HEK293 (cell line): ENCODE data around the gene LLGL2.

Source experiments
- CTCF ChIA-PET: fragments of 350-600 bp; formaldehyde crosslinking; extraction: SDS; loops from one replicate; lab custom pipeline; 2021; ENCODE audit warnings: antibody characterized with exemption; lab: Yijun Ruan, JAX
- POLR2A ChIA-PET: fragments of 300-600 bp; formaldehyde crosslinking; extraction: SDS; loops from one replicate; lab custom pipeline; 2020; ENCODE audit warnings: antibody characterized with exemption, inconsistent platforms; lab: Yijun Ruan, JAX
- H3K27ac ChIP-seq: fragments of 200-500 bp; sonication (Bioruptor generic); 2 replicates; pipeline ENCODE4 v1.5.1; 2014; ENCODE audit warnings: low read depth, low read length, control low read depth, inconsistent platforms; ENCODE audit errors: extremely low read depth
- H3K36me3 ChIP-seq, 2 experiments: fragments of 200-500 bp in 1 of 2; sonication (Bioruptor generic) in 1 of 2; 1 replicate in 1 of 2; 2 replicates in 1 of 2; pipeline ENCODE4 v1.5.1; 2014 to 2017; ENCODE audit warnings: inconsistent platforms in 2 of 2, low read length in 2 of 2; ENCODE audit not compliant: control insufficient read depth in 2 of 2, insufficient read depth in 1 of 2
- H3K4me1 ChIP-seq: fragments of 200-500 bp; sonication (Bioruptor generic); 2 replicates; pipeline ENCODE4 v1.5.1; 2014; ENCODE audit warnings: mild to moderate bottlenecking, low read length, inconsistent platforms; ENCODE audit not compliant: control insufficient read depth, insufficient read depth
- H3K4me3 ChIP-seq: 2 replicates; pipeline ENCODE4 v1.5.1; 2011; ENCODE audit warnings: low read depth, mild to moderate bottlenecking, control low read depth, low read length, moderate library complexity
- H3K9me3 ChIP-seq: fragments of 200-500 bp; sonication (Bioruptor generic); 2 replicates; pipeline ENCODE4 v1.5.1; 2014; ENCODE audit warnings: low read depth, low read length, inconsistent platforms; ENCODE audit not compliant: control insufficient read depth, insufficient read depth
- GFI1B ChIP-seq: fragments of 450-650 bp; formaldehyde crosslinking; IDR thresholded peaks from 2 replicates; pipeline ENCODE4 v1.5.1; 2016; ENCODE audit warnings: missing biosample characterization, missing genetic modification characterization
- KLF1 ChIP-seq: fragments of 450-650 bp; formaldehyde crosslinking; IDR thresholded peaks from 2 replicates; pipeline ENCODE4 v1.5.1; 2016; ENCODE audit warnings: missing biosample characterization, missing genetic modification characterization
- KLF8 ChIP-seq: fragments of 450-650 bp; formaldehyde crosslinking; IDR thresholded peaks from 2 replicates; pipeline ENCODE4 v1.5.1; 2016; ENCODE audit warnings: missing biosample characterization, missing genetic modification characterization
- OVOL3 ChIP-seq: fragments of 450-650 bp; formaldehyde crosslinking; IDR thresholded peaks from 2 replicates; pipeline ENCODE4 v1.5.1; 2016; ENCODE audit warnings: missing biosample characterization, missing genetic modification characterization
- PRDM1 ChIP-seq: fragments of 450-650 bp; formaldehyde crosslinking; IDR thresholded peaks from 2 replicates; pipeline ENCODE4; 2016; ENCODE audit warnings: missing biosample characterization, missing genetic modification characterization
- SCRT2 ChIP-seq: fragments of 450-650 bp; formaldehyde crosslinking; IDR thresholded peaks from 2 replicates; pipeline ENCODE4 v1.5.1; 2016; ENCODE audit warnings: missing biosample characterization, missing genetic modification characterization
- ZBTB48 ChIP-seq: fragments of 450-650 bp; formaldehyde crosslinking; IDR thresholded peaks from 2 replicates; pipeline ENCODE4 v1.5.1; 2016; ENCODE audit warnings: missing biosample characterization, missing genetic modification characterization
- ZNF140 ChIP-seq: fragments of 450-650 bp; formaldehyde crosslinking; IDR thresholded peaks from 2 replicates; pipeline ENCODE4 v1.5.1; 2016; ENCODE audit warnings: missing biosample characterization, missing genetic modification characterization
- ZNF146 ChIP-seq: fragments of 450-650 bp; formaldehyde crosslinking; IDR thresholded peaks from 2 replicates; pipeline ENCODE4 v1.5.1; 2016; ENCODE audit warnings: missing biosample characterization, missing genetic modification characterization
- ZNF184 ChIP-seq: fragments of 450-650 bp; IDR thresholded peaks from 2 replicates; pipeline ENCODE4 v1.5.1; 2018; ENCODE audit warnings: missing biosample characterization, mild to moderate bottlenecking, missing genetic modification characterization
- ZNF24 ChIP-seq: fragments of 450-650 bp; formaldehyde crosslinking; IDR thresholded peaks from 2 replicates; pipeline ENCODE4 v1.5.1; 2016; ENCODE audit warnings: missing biosample characterization, missing genetic modification characterization
- ZNF266 ChIP-seq: fragments of 450-650 bp; formaldehyde crosslinking; IDR thresholded peaks from 2 replicates; pipeline ENCODE4 v1.5.1; 2016; ENCODE audit warnings: missing biosample characterization, missing genetic modification characterization, low read depth
- ZNF341 ChIP-seq: fragments of 450-650 bp; formaldehyde crosslinking; IDR thresholded peaks from 2 replicates; pipeline ENCODE4; 2016; ENCODE audit warnings: low read depth, missing biosample characterization, missing genetic modification characterization
- ZNF350 ChIP-seq: fragments of 450-650 bp; formaldehyde crosslinking; IDR thresholded peaks from 2 replicates; pipeline ENCODE4 v1.5.0; 2017; ENCODE audit warnings: missing biosample characterization, mild to moderate bottlenecking, missing genetic modification characterization
- ZNF549 ChIP-seq: fragments of 450-650 bp; IDR thresholded peaks from 2 replicates; pipeline ENCODE4 v1.5.1; 2018; ENCODE audit warnings: missing biosample characterization, missing genetic modification characterization, mild to moderate bottlenecking, inconsistent platforms, moderate library complexity
- ZNF629 ChIP-seq: fragments of 450-650 bp; formaldehyde crosslinking; IDR thresholded peaks from 2 replicates; pipeline ENCODE4 v1.5.1; 2017; ENCODE audit warnings: missing biosample characterization, missing genetic modification characterization
- ZNF670 ChIP-seq: fragments of 450-650 bp; formaldehyde crosslinking; IDR thresholded peaks from 2 replicates; pipeline ENCODE4 v1.5.1; 2016; ENCODE audit warnings: missing biosample characterization, missing genetic modification characterization, low read depth
- ZNF707 ChIP-seq: fragments of 450-650 bp; formaldehyde crosslinking; IDR thresholded peaks from 2 replicates; pipeline ENCODE4 v1.5.1; 2016; ENCODE audit warnings: missing biosample characterization, missing genetic modification characterization
- ZNF791 ChIP-seq: fragments of 450-650 bp; formaldehyde crosslinking; IDR thresholded peaks from 2 replicates; pipeline ENCODE4 v1.5.1; 2016; ENCODE audit warnings: missing biosample characterization, missing genetic modification characterization
- TF ChIP-seq, protein P1 (sequence below): fragments of 450-650 bp; formaldehyde crosslinking; IDR thresholded peaks from 2 replicates; pipeline ENCODE4 v1.5.1; 2017; ENCODE audit warnings: missing biosample characterization, missing genetic modification characterization
- TF ChIP-seq, protein P2 (sequence below): fragments of 450-650 bp; formaldehyde crosslinking; IDR thresholded peaks from 2 replicates; pipeline ENCODE4 v1.5.1; 2016; ENCODE audit warnings: missing biosample characterization, missing genetic modification characterization, low read depth
- TF ChIP-seq, protein P3 (sequence below): fragments of 450-650 bp; formaldehyde crosslinking; IDR thresholded peaks from 2 replicates; pipeline ENCODE4 v1.5.1; 2016; ENCODE audit warnings: missing biosample characterization, missing genetic modification characterization

Gene LLGL2

DNA sequence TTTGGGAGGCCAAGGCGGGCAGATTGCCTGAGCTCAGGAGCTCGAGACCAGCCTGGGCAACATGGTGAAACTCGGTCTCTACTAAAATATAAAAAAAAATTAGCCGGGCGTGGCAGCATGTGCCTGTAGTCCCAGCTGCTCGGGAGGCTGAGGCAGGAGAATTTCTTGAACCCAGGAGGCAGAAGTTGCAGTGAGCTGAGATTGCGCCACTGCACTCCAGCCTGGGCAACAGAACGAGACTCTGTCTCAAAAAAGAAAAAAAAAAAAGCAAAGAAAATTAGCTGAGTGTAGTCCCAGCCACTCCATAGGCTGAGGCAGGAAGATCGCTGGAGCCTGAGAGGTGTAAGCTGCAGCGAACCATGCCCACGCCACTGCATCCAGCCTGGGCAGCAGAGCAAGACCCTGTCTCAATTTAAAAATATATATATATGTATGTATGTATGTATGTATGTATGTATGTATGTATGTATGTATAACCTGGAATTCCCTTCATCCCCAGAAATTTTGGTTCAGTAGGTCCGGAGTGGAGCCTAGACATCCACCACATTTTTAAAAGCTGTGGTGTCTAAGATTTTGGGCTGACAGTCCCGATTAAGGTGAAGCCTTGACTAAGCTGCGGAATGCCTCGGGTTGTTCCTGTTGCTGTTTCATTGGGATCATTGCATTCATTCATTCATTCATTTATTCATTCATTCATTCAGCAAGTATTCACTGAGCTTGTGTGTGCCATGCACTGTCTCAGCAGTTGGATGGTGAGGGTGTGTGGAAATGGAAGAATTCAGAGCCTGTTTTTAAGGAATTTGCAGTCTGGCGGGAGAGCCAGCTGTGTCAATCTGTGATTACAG, 43.2 kb upstream of the LLGL2 start:
- CTCF ChIA-PET, result interaction anchor here (0.6 to 1.5 kb wide), 7 partner anchors 17 to 265 kb away, joined by 3 to 5 read pairs (median 4); no protein-coding TSS in a partner anchor
- Histone ChIP-seq H3K9me3 (no peaks in the 10 kb centered on the region), H3K27ac (no peak overlapping the region), H3K4me1 (peaks cover 2% of the 10 kb centered on the region; the same call in 1 of the 2 replicates), H3K4me3 (no peak overlapping the region), H3K36me3 (peaks cover 0 to 8% of the 10 kb centered on the region in 2 experiments; a peak in 2 of 3 replicates)
- TF ChIP-seq, protein P1, sequence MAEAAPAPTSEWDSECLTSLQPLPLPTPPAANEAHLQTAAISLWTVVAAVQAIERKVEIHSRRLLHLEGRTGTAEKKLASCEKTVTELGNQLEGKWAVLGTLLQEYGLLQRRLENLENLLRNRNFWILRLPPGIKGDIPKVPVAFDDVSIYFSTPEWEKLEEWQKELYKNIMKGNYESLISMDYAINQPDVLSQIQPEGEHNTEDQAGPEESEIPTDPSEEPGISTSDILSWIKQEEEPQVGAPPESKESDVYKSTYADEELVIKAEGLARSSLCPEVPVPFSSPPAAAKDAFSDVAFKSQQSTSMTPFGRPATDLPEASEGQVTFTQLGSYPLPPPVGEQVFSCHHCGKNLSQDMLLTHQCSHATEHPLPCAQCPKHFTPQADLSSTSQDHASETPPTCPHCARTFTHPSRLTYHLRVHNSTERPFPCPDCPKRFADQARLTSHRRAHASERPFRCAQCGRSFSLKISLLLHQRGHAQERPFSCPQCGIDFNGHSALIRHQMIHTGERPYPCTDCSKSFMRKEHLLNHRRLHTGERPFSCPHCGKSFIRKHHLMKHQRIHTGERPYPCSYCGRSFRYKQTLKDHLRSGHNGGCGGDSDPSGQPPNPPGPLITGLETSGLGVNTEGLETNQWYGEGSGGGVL (tag by site-specific recombination), result no peak
- TF ChIP-seq ZNF549 (tag by site-specific recombination) (no peak), ZNF146 (tag by site-specific recombination) (no peak), ZNF24 (tag by site-specific recombination) (peak; percentile 59; the same call in 1 of the 2 replicates), KLF1 (tag by site-specific recombination) (0 out of 2 replicates have a peak, but pooled peaks have one; percentile 11), ZNF341 (tag by site-specific recombination) (no peak), GFI1B (tag by site-specific recombination) (no peak), KLF8 (no peak)
- POLR2A ChIA-PET, result interaction anchor here (0.9 to 2.5 kb wide), 4 partner anchors 26 to 298 kb away, joined by 3 to 8 read pairs (median 3); partner anchors contain the start of gene TMEM94

DNA sequence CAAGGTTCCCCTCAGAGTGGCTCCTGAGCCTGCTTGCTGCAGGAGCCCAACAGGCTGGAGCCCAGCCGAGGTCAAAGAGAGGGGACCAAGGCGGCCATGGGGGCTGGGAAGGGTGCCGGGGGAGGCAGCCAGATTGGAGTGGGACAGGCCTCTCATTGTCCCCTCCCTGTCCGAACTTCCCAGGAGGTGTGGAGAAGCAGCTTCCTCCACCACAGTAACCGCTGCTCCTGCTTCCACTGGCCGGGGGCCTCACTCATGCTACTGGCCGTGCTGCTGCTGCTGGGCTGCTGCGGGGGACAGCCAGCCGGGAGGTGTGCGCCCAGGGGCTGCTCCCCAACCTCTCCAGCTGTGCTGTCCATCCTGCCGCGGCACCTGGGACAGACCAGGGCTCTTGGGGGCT, 39.8 kb upstream of the LLGL2 start:
- CTCF ChIA-PET, result interaction anchor here (0.6 kb wide), 1 partner anchor 1828 kb away, joined by 3 read pairs; no protein-coding TSS in a partner anchor
- H3K4me3 ChIP-seq, result no peak overlapping the region
- POLR2A ChIA-PET, result interaction anchor here (0.7 to 1.6 kb wide), 2 partner anchors 9 to 30 kb away, joined by 3 to 5 read pairs; partner anchors contain the start of gene TMEM94
- H3K4me1 ChIP-seq, result no peaks in the 10 kb centered on the region
- H3K36me3 ChIP-seq, result peaks cover 0 to 18% of the 10 kb centered on the region in 2 experiments; a peak in 2 of 3 replicates
- no peaks in the 10 kb centered on the region for H3K9me3 ChIP-seq
- TF ChIP-seq, protein P2, sequence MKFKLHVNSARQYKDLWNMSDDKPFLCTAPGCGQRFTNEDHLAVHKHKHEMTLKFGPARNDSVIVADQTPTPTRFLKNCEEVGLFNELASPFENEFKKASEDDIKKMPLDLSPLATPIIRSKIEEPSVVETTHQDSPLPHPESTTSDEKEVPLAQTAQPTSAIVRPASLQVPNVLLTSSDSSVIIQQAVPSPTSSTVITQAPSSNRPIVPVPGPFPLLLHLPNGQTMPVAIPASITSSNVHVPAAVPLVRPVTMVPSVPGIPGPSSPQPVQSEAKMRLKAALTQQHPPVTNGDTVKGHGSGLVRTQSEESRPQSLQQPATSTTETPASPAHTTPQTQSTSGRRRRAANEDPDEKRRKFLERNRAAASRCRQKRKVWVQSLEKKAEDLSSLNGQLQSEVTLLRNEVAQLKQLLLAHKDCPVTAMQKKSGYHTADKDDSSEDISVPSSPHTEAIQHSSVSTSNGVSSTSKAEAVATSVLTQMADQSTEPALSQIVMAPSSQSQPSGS, result no peak
- TF ChIP-seq ZNF350 (tag by site-specific recombination) (no peak), ZNF629 (tag by site-specific recombination) (no peak), ZNF146 (tag by site-specific recombination) (no peak), ZNF184 (tag by site-specific recombination) (no peak), ZNF707 (tag by site-specific recombination) (no peak), PRDM1 (tag by site-specific recombination) (no peak), SCRT2 (tag by site-specific recombination) (no peak), ZNF140 (no peak), ZNF266 (no peak), ZBTB48 (no peak), OVOL3 (no peak), ZNF791 (tag by site-specific recombination) (no peak), ZNF670 (tag by site-specific recombination) (no peak)
- TF ChIP-seq, protein P3, sequence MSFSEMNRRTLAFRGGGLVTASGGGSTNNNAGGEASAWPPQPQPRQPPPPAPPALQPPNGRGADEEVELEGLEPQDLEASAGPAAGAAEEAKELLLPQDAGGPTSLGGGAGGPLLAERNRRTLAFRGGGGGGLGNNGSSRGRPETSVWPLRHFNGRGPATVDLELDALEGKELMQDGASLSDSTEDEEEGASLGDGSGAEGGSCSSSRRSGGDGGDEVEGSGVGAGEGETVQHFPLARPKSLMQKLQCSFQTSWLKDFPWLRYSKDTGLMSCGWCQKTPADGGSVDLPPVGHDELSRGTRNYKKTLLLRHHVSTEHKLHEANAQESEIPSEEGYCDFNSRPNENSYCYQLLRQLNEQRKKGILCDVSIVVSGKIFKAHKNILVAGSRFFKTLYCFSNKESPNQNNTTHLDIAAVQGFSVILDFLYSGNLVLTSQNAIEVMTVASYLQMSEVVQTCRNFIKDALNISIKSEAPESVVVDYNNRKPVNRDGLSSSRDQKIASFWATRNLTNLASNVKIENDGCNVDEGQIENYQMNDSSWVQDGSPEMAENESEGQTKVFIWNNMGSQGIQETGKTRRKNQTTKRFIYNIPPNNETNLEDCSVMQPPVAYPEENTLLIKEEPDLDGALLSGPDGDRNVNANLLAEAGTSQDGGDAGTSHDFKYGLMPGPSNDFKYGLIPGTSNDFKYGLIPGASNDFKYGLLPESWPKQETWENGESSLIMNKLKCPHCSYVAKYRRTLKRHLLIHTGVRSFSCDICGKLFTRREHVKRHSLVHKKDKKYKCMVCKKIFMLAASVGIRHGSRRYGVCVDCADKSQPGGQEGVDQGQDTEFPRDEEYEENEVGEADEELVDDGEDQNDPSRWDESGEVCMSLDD (tag by site-specific recombination), result no peak
- H3K27ac ChIP-seq, result no peak overlapping the region
